Endometrial microvascular endothelial cells (primary cell): ENCODE results near the gene EIF1AD. TPM values are rescaled to one million over a fixed set of nuclear protein-coding genes. Genes with fewer than 3 reads are reported as not detected.

Experiments used
- in situ Hi-C: cut with HindIII; loops from 2 replicates; pipeline ENCODE4 v1.10.0; 2017; ENCODE audit warnings: low sequenced_read_pairs, low pct_unique_long_range_greater_than_20kb; ENCODE audit errors: inconsistent ontology term
- total RNA-seq: library from RNA; depleted of rRNA; stranded (reverse); fragments of >200 nt; gene quantifications from one replicate; pipeline ENCODE4 v1.2.3, GENCODE V29; 2015; ENCODE audit errors: inconsistent ontology term

The EIF1AD gene
- total RNA-seq, 1 donor from 2014 or later: 36.8 TPM

GRCh38 chr11:66007201-66007634 lies 5.3 kb upstream of the EIF1AD start:
- in situ Hi-C loops: no loop called here

GRCh38 chr11:66006891-66007176 lies 4.9 kb upstream of the EIF1AD start:
- in situ Hi-C loops: no loop called here

- in situ Hi-C loops: no loop called here
Measured at GRCh38 chr11:66006134-66006890, 4.4 kb upstream of the EIF1AD start.

- in situ Hi-C loops: no loop called here
Measured at GRCh38 chr11:66004186-66004585, 2.2 kb upstream of the EIF1AD start.

GRCh38 chr11:66003291-66003690 lies 1.3 kb upstream of the EIF1AD start:
- in situ Hi-C loops: no loop called here

GRCh38 chr11:66002648-66003225 lies 780 bp upstream of the EIF1AD start:
- in situ Hi-C loops: no loop called here

GRCh38 chr11:65997286-65997685 lies 4.7 kb downstream of the EIF1AD start:
- in situ Hi-C loops: no loop called here

- in situ Hi-C loops: no loop called here
Measured at GRCh38 chr11:65992056-65992455, 9.9 kb downstream of the EIF1AD start.

- in situ Hi-C loops: no loop called here
Measured at GRCh38 chr11:65988791-65989592, 13.0 kb downstream of the EIF1AD start.

GRCh38 chr11:65987336-65987735 lies 14.6 kb downstream of the EIF1AD start:
- in situ Hi-C loops: no loop called here

GRCh38 chr11:65983589-65983987 lies 18.4 kb downstream of the EIF1AD start:
- in situ Hi-C loops: no loop called here

- in situ Hi-C loops: no loop called here
Measured at GRCh38 chr11:65982824-65983588, 19.0 kb downstream of the EIF1AD start.

- in situ Hi-C loops: no loop called here
Measured at GRCh38 chr11:65981972-65982823, 19.8 kb downstream of the EIF1AD start.

GRCh38 chr11:65981101-65981740 lies 20.7 kb downstream of the EIF1AD start:
- in situ Hi-C loops: no loop called here

- in situ Hi-C loops: no loop called here
Measured at GRCh38 chr11:65979261-65979759, 22.6 kb downstream of the EIF1AD start.

- in situ Hi-C loops: no loop called here
Measured at GRCh38 chr11:65978391-65979238, 23.3 kb downstream of the EIF1AD start.
